ENCODE data around the gene HDAC11. TPM values are rescaled to one million over a fixed set of nuclear protein-coding genes. Genes with fewer than 3 reads are reported as not detected.
A peak's percentile ranks its signal among the peaks of the same experiment; 100 is the strongest.

HDAC11 gene
- polyA plus RNA-seq, 3 donors: 2.9 to 3.9 (median 3.5) TPM

DNA sequence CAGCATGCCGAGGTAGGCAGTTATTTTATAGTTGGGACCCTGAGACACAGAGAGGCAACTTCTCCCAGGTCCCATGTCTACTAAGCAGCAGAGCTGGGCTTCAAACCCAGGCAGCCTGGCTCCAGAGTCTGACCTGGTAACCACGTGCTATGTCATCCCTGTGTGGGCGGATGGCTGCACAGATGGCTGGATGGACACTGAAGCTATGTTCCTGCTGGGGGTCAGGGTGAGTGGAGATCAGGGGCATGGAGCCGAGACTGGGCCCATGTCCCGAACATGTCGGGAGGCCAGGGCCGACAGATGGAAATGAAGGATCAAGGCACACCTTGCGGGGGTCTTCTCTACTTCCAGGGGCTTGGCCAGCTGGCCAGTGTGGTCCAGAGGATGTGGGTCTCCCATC, 59.6 kb downstream of the HDAC11 start:
- H3K27me3 Mint-ChIP-seq (ENCODE audit: low read depth in 3 of 3): peaks cover 6 to 11% (median 11%) of the 10 kb centered on the region in 3 donors
- H3K4me3 ChIP-seq (replicated peaks in 1 of 3; ENCODE audit: low read depth in 2 of 3, low read length in 3 of 3): no peak overlapping the region
- H4K20me1 ChIP-seq (ENCODE audit: insufficient read depth, low read length): no peaks in the 10 kb centered on the region
- intact Hi-C loops (cut with micrococcal nuclease): no loop called here
- WGBS (ENCODE audit: insufficient coverage): 84% methylated on average over 7 of the region's 8 CpGs
- no peak overlapping the region for H2AFZ ChIP-seq (ENCODE audit: insufficient read depth, low read depth, low read length, poor library complexity, severe bottlenecking)
- H3K27ac Mint-ChIP-seq: no peak overlapping the region
- no peaks in the 10 kb centered on the region for H3K36me3 ChIP-seq (replicated peaks in 1 of 2; ENCODE audit: control insufficient read depth in 1 of 2, insufficient read depth in 2 of 2, low read length in 2 of 2)
- no peak for DNase-seq
- H3K36me3 Mint-ChIP-seq: no peaks in the 10 kb centered on the region
- peaks cover 7% of the 10 kb centered on the region for H3K4me1 Mint-ChIP-seq
- H3K4me1 ChIP-seq (ENCODE audit: control insufficient read depth in 1 of 2, insufficient read depth in 2 of 2, low read length in 2 of 2): no peaks in the 10 kb centered on the region
- H3K27ac ChIP-seq (ENCODE audit: low read depth in 1 of 2, low read length in 2 of 2): no peak overlapping the region
- no peaks in the 10 kb centered on the region for H3K79me2 ChIP-seq (ENCODE audit: insufficient read depth, low read length)
- no peak overlapping the region for H3K4me2 ChIP-seq (replicated peaks; ENCODE audit: extremely low read depth, low read length, poor library complexity, severe bottlenecking)
- TF ChIP-seq, protein P1, sequence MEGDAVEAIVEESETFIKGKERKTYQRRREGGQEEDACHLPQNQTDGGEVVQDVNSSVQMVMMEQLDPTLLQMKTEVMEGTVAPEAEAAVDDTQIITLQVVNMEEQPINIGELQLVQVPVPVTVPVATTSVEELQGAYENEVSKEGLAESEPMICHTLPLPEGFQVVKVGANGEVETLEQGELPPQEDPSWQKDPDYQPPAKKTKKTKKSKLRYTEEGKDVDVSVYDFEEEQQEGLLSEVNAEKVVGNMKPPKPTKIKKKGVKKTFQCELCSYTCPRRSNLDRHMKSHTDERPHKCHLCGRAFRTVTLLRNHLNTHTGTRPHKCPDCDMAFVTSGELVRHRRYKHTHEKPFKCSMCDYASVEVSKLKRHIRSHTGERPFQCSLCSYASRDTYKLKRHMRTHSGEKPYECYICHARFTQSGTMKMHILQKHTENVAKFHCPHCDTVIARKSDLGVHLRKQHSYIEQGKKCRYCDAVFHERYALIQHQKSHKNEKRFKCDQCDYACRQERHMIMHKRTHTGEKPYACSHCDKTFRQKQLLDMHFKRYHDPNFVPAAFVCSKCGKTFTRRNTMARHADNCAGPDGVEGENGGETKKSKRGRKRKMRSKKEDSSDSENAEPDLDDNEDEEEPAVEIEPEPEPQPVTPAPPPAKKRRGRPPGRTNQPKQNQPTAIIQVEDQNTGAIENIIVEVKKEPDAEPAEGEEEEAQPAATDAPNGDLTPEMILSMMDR (IDR thresholded peaks at IDR 0.05): no peak
- H3K9me3 ChIP-seq (replicated peaks in 1 of 2; ENCODE audit: control insufficient read depth in 1 of 2, insufficient read depth in 1 of 2, low read length in 2 of 2): peaks cover 0 to 3% of the 10 kb centered on the region in 2 donors
- peaks cover 0 to 10% (median 6%) of the 10 kb centered on the region in 7 donors for H3K9me3 Mint-ChIP-seq
- no peak overlapping the region for H3K9ac ChIP-seq (ENCODE audit: insufficient read depth, low read length, poor library complexity, severe bottlenecking)
- H3K27me3 ChIP-seq (ENCODE audit: control insufficient read depth in 2 of 2, insufficient read depth in 2 of 2, low read length in 2 of 2): no peaks in the 10 kb centered on the region
- no peak overlapping the region for H3K4me3 Mint-ChIP-seq

DNA sequence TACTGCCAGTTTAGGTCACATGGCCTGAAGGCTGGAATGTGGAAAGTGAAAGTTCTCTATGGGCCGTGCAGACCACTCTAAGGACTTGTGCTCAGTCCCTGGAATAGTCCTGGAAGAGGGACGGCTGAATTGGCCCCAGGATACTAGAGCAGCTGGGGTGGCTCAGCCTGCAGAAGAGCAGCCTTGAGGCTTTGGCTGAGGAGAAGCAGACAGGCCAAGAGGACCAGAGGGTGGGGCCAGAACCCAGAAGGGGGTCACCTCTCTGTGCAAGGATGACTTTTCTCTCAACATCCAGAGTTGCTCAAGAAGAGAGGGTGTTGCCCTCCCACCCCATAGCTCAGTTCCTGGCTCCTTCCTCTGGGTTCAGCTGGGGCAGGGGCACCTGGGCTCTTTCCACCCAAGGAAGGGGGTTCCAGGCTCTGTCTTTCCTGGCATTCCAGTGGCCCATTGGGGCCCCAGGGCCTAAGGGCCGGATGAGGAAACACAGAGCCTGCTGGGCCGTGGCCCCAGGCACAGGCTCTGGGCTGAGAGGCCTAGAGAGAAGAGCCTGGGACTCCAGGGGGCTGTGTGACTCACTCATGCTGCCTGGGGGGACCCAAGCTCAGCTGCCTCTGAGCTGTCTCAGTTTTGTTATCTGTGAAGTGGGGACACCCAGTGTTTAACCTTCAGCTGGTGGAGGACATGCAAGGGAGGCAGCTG, 60.3 kb downstream of the HDAC11 start:
- H3K9me3 ChIP-seq (replicated peaks in 1 of 2; ENCODE audit: control insufficient read depth in 1 of 2, insufficient read depth in 1 of 2, low read length in 2 of 2): peaks cover 0 to 3% of the 10 kb centered on the region in 2 donors
- Mint-ChIP-seq H3K27me3 (ENCODE audit: low read depth in 3 of 3) (peaks cover 10 to 11% (median 11%) of the 10 kb centered on the region in 3 donors), H3K36me3 (no peaks in the 10 kb centered on the region), H3K4me1 (peaks cover 7% of the 10 kb centered on the region), H3K27ac (peak overlapping the region in 1 of 7 donors; percentile 29), H3K4me3 (no peak overlapping the region), H3K9me3 (peaks cover 0 to 10% (median 6%) of the 10 kb centered on the region in 7 donors)
- intact Hi-C loops (cut with micrococcal nuclease): no loop called here
- DNase-seq: no peak
- no peak overlapping the region for H3K9ac ChIP-seq (ENCODE audit: insufficient read depth, low read length, poor library complexity, severe bottlenecking)
- H3K36me3 ChIP-seq (replicated peaks in 1 of 2; ENCODE audit: control insufficient read depth in 1 of 2, insufficient read depth in 2 of 2, low read length in 2 of 2): no peaks in the 10 kb centered on the region
- H2AFZ ChIP-seq (ENCODE audit: insufficient read depth, low read depth, low read length, poor library complexity, severe bottlenecking): no peak overlapping the region
- no peaks in the 10 kb centered on the region for H3K4me1 ChIP-seq (ENCODE audit: control insufficient read depth in 1 of 2, insufficient read depth in 2 of 2, low read length in 2 of 2)
- no peak overlapping the region for H3K4me2 ChIP-seq (replicated peaks; ENCODE audit: extremely low read depth, low read length, poor library complexity, severe bottlenecking)
- H3K27me3 ChIP-seq (ENCODE audit: control insufficient read depth in 2 of 2, insufficient read depth in 2 of 2, low read length in 2 of 2): no peaks in the 10 kb centered on the region
- 94% methylated on average over 4 of the region's 4 CpGs for WGBS (ENCODE audit: insufficient coverage)
- H3K27ac ChIP-seq (ENCODE audit: low read depth in 1 of 2, low read length in 2 of 2): no peak overlapping the region
- no peak overlapping the region for H3K4me3 ChIP-seq (replicated peaks in 1 of 3; ENCODE audit: low read depth in 2 of 3, low read length in 3 of 3)
- H4K20me1 ChIP-seq (ENCODE audit: insufficient read depth, low read length): no peaks in the 10 kb centered on the region
- no peaks in the 10 kb centered on the region for H3K79me2 ChIP-seq (ENCODE audit: insufficient read depth, low read length)
- TF ChIP-seq, protein P1 (IDR thresholded peaks at IDR 0.05): no peak

All from CD14-positive monocyte (primary cell).